Liver (tissue), 9 donors: ENCODE measurements around the gene METTL21C. TPM values are rescaled to one million over a fixed set of nuclear protein-coding genes. Genes with fewer than 3 reads are reported as not detected.

Source experiments
- DNase-seq: peaks from one replicate; pipeline ENCODE4 v3.0.0-alpha.2; 2017; ENCODE audit warnings: low spot score
- H3K27ac ChIP-seq, 2 donors: one replicate each; pipeline ENCODE4 v1.7.0; 2013; ENCODE audit warnings: inconsistent platforms in 2 of 2, low read length in 2 of 2, control low read depth in 1 of 2, low read depth in 1 of 2, mild to moderate bottlenecking in 1 of 2
- H3K27me3 ChIP-seq, 4 donors: one replicate each; pipeline versions ENCODE4 v1.6.1 to v1.7.0; 2013; ENCODE audit warnings: low read length in 3 of 4, inconsistent platforms in 1 of 4, mild to moderate bottlenecking in 1 of 4, moderate library complexity in 1 of 4; ENCODE audit not compliant: control insufficient read depth in 4 of 4, insufficient read depth in 4 of 4
- H3K36me3 ChIP-seq, 4 donors: one replicate each; pipeline versions ENCODE4 v1.6.1 to v1.7.0; 2013; ENCODE audit warnings: low read length in 3 of 4, mild to moderate bottlenecking in 3 of 4, low read depth in 1 of 4, moderate library complexity in 1 of 4; ENCODE audit not compliant: control insufficient read depth in 4 of 4, insufficient read depth in 3 of 4
- H3K4me1 ChIP-seq, 4 donors: one replicate each; pipeline versions ENCODE4 v1.6.1 to v1.7.0; 2013; ENCODE audit warnings: low read length in 3 of 4, mild to moderate bottlenecking in 3 of 4, moderate library complexity in 1 of 4; ENCODE audit not compliant: control insufficient read depth in 4 of 4, insufficient read depth in 4 of 4
- H3K4me3 ChIP-seq, 3 donors: one replicate each; pipeline versions ENCODE4 v1.6.1 to v1.7.0; 2013; ENCODE audit warnings: low read length in 3 of 3, control low read depth in 1 of 3, low read depth in 1 of 3, mild to moderate bottlenecking in 1 of 3
- H3K9ac ChIP-seq, 2 donors: one replicate each; pipeline ENCODE4 v1.7.0; 2013; ENCODE audit warnings: low read length in 2 of 2, mild to moderate bottlenecking in 2 of 2, moderate library complexity in 2 of 2, control low read depth in 1 of 2, low read depth in 1 of 2
- H3K9me3 ChIP-seq, 4 donors: one replicate each; pipeline versions ENCODE4 v1.6.1 to v1.7.0; 2013; ENCODE audit warnings: low read length in 3 of 4; ENCODE audit not compliant: control insufficient read depth in 4 of 4
- CTCF ChIP-seq: fragments of 150-350 bp; IDR thresholded peaks from 2 replicates; pipeline ENCODE4 v1.5.1; 2017; ENCODE audit warnings: improper control_type of control experiment, low read depth, low read length; ENCODE audit not compliant: missing input control
- EGR1 ChIP-seq, 2 donors: IDR thresholded peaks; 2 replicates each; pipeline ENCODE4 v1.6.1; 2016 to 2018; ENCODE audit warnings: antibody characterized with exemption in 2 of 2, low read depth in 2 of 2
- FOXA1 ChIP-seq: IDR thresholded peaks from 2 replicates; pipeline ENCODE4 v1.6.1; 2016; ENCODE audit warnings: antibody characterized with exemption
- FOXA2 ChIP-seq: IDR thresholded peaks from 2 replicates; pipeline ENCODE4 v1.6.1; 2016; ENCODE audit warnings: antibody characterized with exemption
- GABPA ChIP-seq, 2 donors: IDR thresholded peaks in 1 of 2; conservative IDR thresholded peaks in 1 of 2; 2 replicates each; pipeline ENCODE4 v1.6.1; 2016; ENCODE audit warnings: antibody characterized with exemption in 2 of 2, mild to moderate bottlenecking in 1 of 2, moderate library complexity in 1 of 2
- HNF4A ChIP-seq, 2 donors: conservative IDR thresholded peaks; 2 replicates each; pipeline ENCODE4 v1.6.1; 2016; ENCODE audit warnings: antibody characterized with exemption in 2 of 2, mild to moderate bottlenecking in 2 of 2
- HNF4G ChIP-seq: IDR thresholded peaks from 2 replicates; pipeline ENCODE4 v1.6.1; 2016; ENCODE audit warnings: antibody characterized with exemption
- JUND ChIP-seq, 2 donors: IDR thresholded peaks; 2 replicates each; pipeline ENCODE4 v1.6.1; 2016; ENCODE audit warnings: antibody characterized with exemption in 2 of 2
- RAD21 ChIP-seq, 2 donors: IDR thresholded peaks; 2 replicates each; pipeline ENCODE4 v1.6.1; 2016; ENCODE audit warnings: antibody characterized with exemption in 2 of 2, mild to moderate bottlenecking in 2 of 2
- RXRA ChIP-seq, 2 donors: IDR thresholded peaks; 2 replicates each; pipeline ENCODE4 v1.6.1; 2017 to 2018; ENCODE audit warnings: antibody characterized with exemption in 2 of 2, mild to moderate bottlenecking in 1 of 2
- SP1 ChIP-seq: IDR thresholded peaks from 2 replicates; pipeline ENCODE4 v1.6.1; 2018; ENCODE audit warnings: antibody characterized with exemption, mild to moderate bottlenecking
- TAF1 ChIP-seq: conservative IDR thresholded peaks from 2 replicates; pipeline ENCODE4 v1.6.1; 2016; ENCODE audit warnings: antibody characterized with exemption, mild to moderate bottlenecking
- YY1 ChIP-seq: IDR thresholded peaks from 2 replicates; pipeline ENCODE4 v1.6.1; 2016; ENCODE audit warnings: antibody characterized with exemption, mild to moderate bottlenecking
- WGBS: extraction: QIAGEN DNeasy Blood & Tissue Kit; methylation state at CpG from one replicate; pipeline ENCODE4 v1.1.7; 2013; 5-methylcytosine and 5-hydroxymethylcytosine counted together
- polyA plus RNA-seq, 2 donors: library from polyadenylated mRNA; stranded (reverse) in 1 of 2; unstranded in 1 of 2; fragments of 200-250 nt in 1 of 2; fragments of >200 nt in 1 of 2; fragmentation: Nextera tagmentation in 1 of 2; extraction: Ambion mirVana in 1 of 2; gene quantifications; one replicate each; pipeline versions ENCODE4 v1.2.1 to v1.2.3, GENCODE V29; 2013 to 2015
- total RNA-seq, 2 donors: library from RNA; depleted of rRNA; stranded (reverse); fragments of >200 nt; gene quantifications; one replicate each; pipeline ENCODE4 v1.2.3, GENCODE V29; 2014
- TF ChIP-seq, protein P1 (sequence below): IDR thresholded peaks from 2 replicates; pipeline ENCODE4 v1.6.1; 2016; ENCODE audit warnings: antibody characterized with exemption
- TF ChIP-seq, protein P2 (sequence below): IDR thresholded peaks from 2 replicates; pipeline ENCODE4 v1.6.1; 2016; ENCODE audit warnings: antibody characterized with exemption
- TF ChIP-seq, protein P3 (sequence below): IDR thresholded peaks from 2 replicates; pipeline ENCODE4 v1.6.1; 2016; ENCODE audit warnings: antibody characterized with exemption
- donor health status: healthy.
- donor health status: healthy.
- donor health status: healthy.
- donor health status: healthy.
- donor health status: healthy.

The METTL21C gene
- total and polyA plus RNA-seq, 4 donors: 0.09 TPM; not detected in 3

DNA sequence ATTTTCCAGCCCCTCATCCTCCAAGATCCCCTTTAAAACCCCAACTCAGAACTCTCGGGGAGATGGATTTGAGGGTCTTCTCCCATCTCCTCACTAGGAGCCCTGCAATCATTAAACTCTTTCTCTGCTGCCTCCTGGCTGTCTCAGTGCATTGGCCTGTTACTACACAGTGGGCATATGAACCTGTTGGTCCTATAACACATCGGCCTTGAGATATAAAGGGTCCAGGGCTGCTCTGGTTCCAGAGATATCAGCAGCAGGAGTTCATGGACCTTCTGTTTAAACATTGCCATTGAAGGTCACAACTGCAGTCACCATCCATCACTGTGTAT lies 3.8 kb upstream of the METTL21C start (continued):
- TF ChIP-seq, protein P1, sequence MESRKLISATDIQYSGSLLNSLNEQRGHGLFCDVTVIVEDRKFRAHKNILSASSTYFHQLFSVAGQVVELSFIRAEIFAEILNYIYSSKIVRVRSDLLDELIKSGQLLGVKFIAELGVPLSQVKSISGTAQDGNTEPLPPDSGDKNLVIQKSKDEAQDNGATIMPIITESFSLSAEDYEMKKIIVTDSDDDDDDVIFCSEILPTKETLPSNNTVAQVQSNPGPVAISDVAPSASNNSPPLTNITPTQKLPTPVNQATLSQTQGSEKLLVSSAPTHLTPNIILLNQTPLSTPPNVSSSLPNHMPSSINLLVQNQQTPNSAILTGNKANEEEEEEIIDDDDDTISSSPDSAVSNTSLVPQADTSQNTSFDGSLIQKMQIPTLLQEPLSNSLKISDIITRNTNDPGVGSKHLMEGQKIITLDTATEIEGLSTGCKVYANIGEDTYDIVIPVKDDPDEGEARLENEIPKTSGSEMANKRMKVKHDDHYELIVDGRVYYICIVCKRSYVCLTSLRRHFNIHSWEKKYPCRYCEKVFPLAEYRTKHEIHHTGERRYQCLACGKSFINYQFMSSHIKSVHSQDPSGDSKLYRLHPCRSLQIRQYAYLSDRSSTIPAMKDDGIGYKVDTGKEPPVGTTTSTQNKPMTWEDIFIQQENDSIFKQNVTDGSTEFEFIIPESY: no peak
- TF ChIP-seq GABPA (IDR thresholded peaks at IDR 0.05 in 1 of 2, conservative IDR thresholded peaks at IDR 0.05 in 1 of 2): no peak
- no peak for TF ChIP-seq HNF4A (conservative IDR thresholded peaks at IDR 0.05)
- no peak for TF ChIP-seq HNF4G

DNA sequence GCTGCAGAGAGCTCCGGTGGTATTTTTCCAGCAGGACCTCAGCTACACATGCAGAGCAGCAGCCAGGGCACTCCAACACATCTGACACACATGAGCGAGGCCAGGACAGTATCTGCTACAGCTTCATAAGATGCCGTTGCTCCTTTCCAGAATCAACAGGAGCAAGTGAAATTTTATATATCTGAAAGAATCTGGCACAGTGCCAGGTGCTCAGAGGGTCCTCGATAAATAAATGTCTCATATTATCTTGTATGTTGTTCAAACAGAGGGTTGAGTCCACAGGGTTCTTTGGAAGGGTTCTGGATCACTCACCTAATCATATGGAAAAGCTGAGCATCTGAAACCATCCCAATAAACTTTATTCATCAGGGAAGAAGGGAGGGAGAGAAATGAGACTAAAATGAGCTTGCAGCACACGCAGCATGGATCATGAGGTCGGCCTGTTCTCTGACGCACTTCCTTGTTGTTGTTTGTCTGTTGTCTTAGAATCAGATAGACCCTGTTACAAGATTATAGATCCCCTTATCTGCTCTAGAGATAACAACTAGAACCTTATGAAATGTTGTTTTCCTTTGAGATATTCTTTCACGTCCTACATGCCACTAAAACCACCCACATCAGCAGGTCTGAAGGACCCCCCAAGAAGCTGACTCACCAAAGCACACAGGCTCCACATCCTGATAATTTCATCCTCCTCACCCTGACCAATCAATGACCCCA lies 3.2 kb upstream of the METTL21C start:
- DNase-seq: no peak
- 90% methylated on average over 8 of the region's 8 CpGs for WGBS
- Histone ChIP-seq H3K9me3 (peaks cover 0 to 6% (median 5%) of the 10 kb centered on the region in 4 donors), H3K36me3 (no peaks in the 10 kb centered on the region), H3K27ac (no peak overlapping the region), H3K4me1 (no peaks in the 10 kb centered on the region), H3K9ac (no peak overlapping the region), H3K27me3 (no peaks in the 10 kb centered on the region), H3K4me3 (no peak overlapping the region)
- TF ChIP-seq SP1 (no peak), EGR1 (IDR thresholded peaks at IDR 0.05; ENCODE audit: low read depth in 2 of 2) (no peak), TAF1 (no peak), GABPA (IDR thresholded peaks at IDR 0.05 in 1 of 2, conservative IDR thresholded peaks at IDR 0.05 in 1 of 2) (no peak), JUND (IDR thresholded peaks at IDR 0.05) (no peak), CTCF (no peak), HNF4G (no peak), RXRA (IDR thresholded peaks at IDR 0.05) (no peak), FOXA2 (no peak), RAD21 (IDR thresholded peaks at IDR 0.05) (no peak), YY1 (no peak), FOXA1 (no peak)
- TF ChIP-seq, protein P1: no peak
- TF ChIP-seq, protein P2, sequence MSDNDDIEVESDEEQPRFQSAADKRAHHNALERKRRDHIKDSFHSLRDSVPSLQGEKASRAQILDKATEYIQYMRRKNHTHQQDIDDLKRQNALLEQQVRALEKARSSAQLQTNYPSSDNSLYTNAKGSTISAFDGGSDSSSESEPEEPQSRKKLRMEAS: no peak
- TF ChIP-seq, protein P3, sequence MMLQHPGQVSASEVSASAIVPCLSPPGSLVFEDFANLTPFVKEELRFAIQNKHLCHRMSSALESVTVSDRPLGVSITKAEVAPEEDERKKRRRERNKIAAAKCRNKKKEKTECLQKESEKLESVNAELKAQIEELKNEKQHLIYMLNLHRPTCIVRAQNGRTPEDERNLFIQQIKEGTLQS: no peak
